Neural cell (in vitro differentiated cells): Measurements from ENCODE around the gene SUPT20HL1. TPM values are rescaled to one million over a fixed set of nuclear protein-coding genes. Genes with fewer than 3 reads are reported as not detected.
"Not testable (repeated sequence)": the region's sequence is repeated elsewhere in the genome, so short reads cannot be mapped to it uniquely, and the experiment has no call there.

Experiments
- H2AFZ ChIP-seq: fragments of 200-600, 300-800 bp; sonication (generic), shearing (Covaris generic); 2 replicates; pipeline ENCODE4 v1.6.0; 2014; ENCODE audit warnings: low read depth, mild to moderate bottlenecking, antibody characterized with exemption, low read length, moderate library complexity
- H3F3A ChIP-seq: fragments of 200-600 bp; shearing (Covaris generic); 2 replicates; pipeline ENCODE4 v1.6.1; 2016; ENCODE audit warnings: mild to moderate bottlenecking, moderate library complexity, mixed read lengths, antibody characterized with exemption, low read length; ENCODE audit not compliant: insufficient read depth, poor library complexity, severe bottlenecking
- H3K27ac ChIP-seq: fragments of 200-600, 300-800 bp; sonication (generic), shearing (Covaris generic); 2 replicates; pipeline ENCODE4 v1.5.1; 2014; ENCODE audit warnings: mild to moderate bottlenecking, low read length, moderate library complexity
- H3K27me3 ChIP-seq: fragments of 300-800, 200-600 bp; sonication (generic), shearing (Covaris generic); 2 replicates; pipeline ENCODE4 v1.6.0; 2014; ENCODE audit warnings: mild to moderate bottlenecking, low read depth, low read length, moderate library complexity; ENCODE audit not compliant: insufficient read depth
- H3K36me3 ChIP-seq: fragments of 300-800, 200-600 bp; sonication (generic), shearing (Covaris generic); 2 replicates; pipeline ENCODE4 v1.5.1; 2014; ENCODE audit warnings: mild to moderate bottlenecking, antibody characterized with exemption, low read length, moderate library complexity; ENCODE audit not compliant: insufficient read depth
- H3K4me2 ChIP-seq: fragments of 300-800, 200-600 bp; sonication (generic), shearing (Covaris generic); 2 replicates; pipeline ENCODE4 v1.6.0; 2014; ENCODE audit warnings: mild to moderate bottlenecking, low read length
- H3K4me3 ChIP-seq: fragments of 300-800, 200-600 bp; sonication (generic), shearing (Covaris generic); 2 replicates; pipeline ENCODE4 v1.5.1; 2014; ENCODE audit warnings: mild to moderate bottlenecking, low read length, moderate library complexity
- H3K79me2 ChIP-seq: fragments of 200-600 bp; shearing (Covaris generic); replicated peaks from 2 replicates; pipeline ENCODE4 v1.6.0; 2014; ENCODE audit warnings: mild to moderate bottlenecking, low read length, moderate library complexity; ENCODE audit not compliant: insufficient read depth
- H3K9ac ChIP-seq: fragments of 300-800, 200-600 bp; sonication (generic), shearing (Covaris generic); 2 replicates; pipeline ENCODE4 v1.6.1; 2016; ENCODE audit warnings: mild to moderate bottlenecking, low read length, mixed read lengths
- H3K9me2 ChIP-seq: fragments of 200-600 bp; shearing (Covaris generic); 2 replicates; pipeline ENCODE4 v1.6.1; 2016; ENCODE audit warnings: mild to moderate bottlenecking, low read length, mixed read lengths; ENCODE audit not compliant: insufficient read depth
- H3K9me3 ChIP-seq: fragments of 200-600, 300-800 bp; sonication (generic), shearing (Covaris generic); 2 replicates; pipeline ENCODE4 v1.6.1; 2016; ENCODE audit warnings: mild to moderate bottlenecking, mixed run types, low read length, moderate library complexity, mixed read lengths
- H4K20me1 ChIP-seq: fragments of 200-600 bp; shearing (Covaris generic); 2 replicates; pipeline ENCODE4 v1.6.1; 2016; ENCODE audit warnings: mild to moderate bottlenecking, mixed run types; ENCODE audit not compliant: insufficient read depth
- EP300 ChIP-seq: fragments of 450-650 bp; conservative IDR thresholded peaks from 2 replicates; pipeline ENCODE4 v1.6.1; 2014; ENCODE audit warnings: antibody characterized with exemption, mild to moderate bottlenecking, moderate library complexity; ENCODE audit not compliant: poor library complexity, severe bottlenecking
- EZH2 ChIP-seq: fragments of 200-600, 300-800 bp; shearing (Covaris generic), sonication (generic); IDR thresholded peaks from 2 replicates; pipeline ENCODE4 v1.6.1; 2014; ENCODE audit warnings: antibody characterized with exemption, low read length, borderline replicate concordance, mild to moderate bottlenecking; ENCODE audit not compliant: insufficient read depth, poor library complexity, severe bottlenecking
- MXI1 ChIP-seq: fragments of 450-650 bp; conservative IDR thresholded peaks from 2 replicates; pipeline ENCODE4 v1.6.1; 2014; ENCODE audit warnings: antibody characterized with exemption, mild to moderate bottlenecking; ENCODE audit not compliant: poor library complexity, severe bottlenecking
- POLR2AphosphoS5 ChIP-seq: IDR thresholded peaks from 2 replicates; pipeline ENCODE4 v1.6.1; 2012
- RAD21 ChIP-seq: fragments of 450-650 bp; conservative IDR thresholded peaks from 2 replicates; pipeline ENCODE4 v1.6.1; 2014; ENCODE audit warnings: antibody characterized with exemption, mild to moderate bottlenecking, moderate library complexity
- SMC3 ChIP-seq: fragments of 450-650 bp; conservative IDR thresholded peaks from 2 replicates; pipeline ENCODE4 v1.6.1; 2014; ENCODE audit warnings: antibody characterized with exemption, mild to moderate bottlenecking, moderate library complexity; ENCODE audit not compliant: poor library complexity
- TAF1 ChIP-seq: IDR thresholded peaks from 2 replicates; pipeline ENCODE4 v1.6.1; 2012; ENCODE audit warnings: low read depth
- polyA plus RNA-seq: library from polyadenylated mRNA; depleted of rRNA; stranded (reverse); fragments of >200 nt; gene quantifications from 2 replicates; pipeline ENCODE4 v1.2.3, GENCODE V29; 2014
- TF ChIP-seq, protein P1 (sequence below): IDR thresholded peaks from 2 replicates; pipeline ENCODE4 v1.6.1; 2012; ENCODE audit warnings: borderline replicate concordance
- TF ChIP-seq, protein P2 (sequence below): fragments of 450-650 bp; IDR thresholded peaks from 2 replicates; pipeline ENCODE4 v1.5.1; 2014; ENCODE audit warnings: antibody characterized with exemption, mild to moderate bottlenecking, moderate library complexity; ENCODE audit not compliant: poor library complexity, severe bottlenecking

The SUPT20HL1 gene
- polyA plus RNA-seq, 1 donor from 2014 or later: not detected

DNA sequence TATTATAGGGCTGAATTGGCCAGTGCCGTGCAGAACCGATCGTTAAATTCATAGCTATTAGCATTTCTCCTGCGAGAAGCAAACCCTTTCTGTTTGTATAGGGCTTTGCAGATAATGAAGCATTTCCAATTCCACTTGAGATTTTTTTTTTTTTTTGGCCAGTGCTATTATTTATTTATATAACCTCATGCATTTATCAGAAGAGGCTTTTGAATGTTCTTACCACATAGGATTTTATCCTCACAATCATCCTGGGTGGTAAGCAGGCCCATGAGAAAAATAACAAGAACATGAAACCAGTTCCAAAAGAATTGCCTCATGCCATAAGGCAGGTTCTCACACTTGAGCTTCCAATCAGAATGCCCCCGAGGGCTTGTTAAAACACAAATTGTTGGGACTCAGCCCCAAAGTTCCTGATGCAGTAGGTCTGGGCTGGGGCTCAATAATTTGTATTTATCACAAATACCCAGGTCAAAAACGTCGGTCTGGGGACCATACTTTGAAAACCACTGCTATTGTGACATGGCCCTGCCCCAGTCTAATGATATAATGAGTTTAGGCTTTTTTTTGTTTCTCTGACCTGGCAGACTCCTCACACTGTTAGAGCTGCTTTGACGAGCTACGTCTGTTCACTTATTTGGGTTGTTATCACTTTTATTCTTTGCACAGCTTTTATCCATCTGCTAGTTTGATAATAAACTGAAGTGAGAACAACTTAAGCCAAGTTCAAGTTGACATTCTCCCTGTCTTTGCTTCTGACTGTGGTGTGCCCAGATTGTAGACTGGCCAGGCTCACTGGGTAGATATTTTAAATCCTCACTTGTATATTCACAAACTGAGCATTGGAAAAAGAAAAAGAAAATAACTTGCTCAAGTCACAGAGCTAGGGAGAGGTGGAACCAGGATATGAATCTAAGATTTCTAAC lies 20.1 kb downstream of the SUPT20HL1 start:
- Histone ChIP-seq H3K9me3 (no peaks in the 10 kb centered on the region), H3K9ac (no peak overlapping the region), H3K79me2 (no peaks in the 10 kb centered on the region), H3K4me2 (no peak overlapping the region), H3K36me3 (no peaks in the 10 kb centered on the region), H3K27ac (no peak overlapping the region), H3K9me2 (no peaks in the 10 kb centered on the region), H4K20me1 (no peaks in the 10 kb centered on the region), H3F3A (no peaks in the 10 kb centered on the region), H3K27me3 (no peaks in the 10 kb centered on the region), H2AFZ (no peak overlapping the region), H3K4me3 (no peak overlapping the region)
- TF ChIP-seq SMC3 (no peak), EZH2 (no peak), EP300 (no peak), MXI1 (no peak)
- TF ChIP-seq, protein P1, sequence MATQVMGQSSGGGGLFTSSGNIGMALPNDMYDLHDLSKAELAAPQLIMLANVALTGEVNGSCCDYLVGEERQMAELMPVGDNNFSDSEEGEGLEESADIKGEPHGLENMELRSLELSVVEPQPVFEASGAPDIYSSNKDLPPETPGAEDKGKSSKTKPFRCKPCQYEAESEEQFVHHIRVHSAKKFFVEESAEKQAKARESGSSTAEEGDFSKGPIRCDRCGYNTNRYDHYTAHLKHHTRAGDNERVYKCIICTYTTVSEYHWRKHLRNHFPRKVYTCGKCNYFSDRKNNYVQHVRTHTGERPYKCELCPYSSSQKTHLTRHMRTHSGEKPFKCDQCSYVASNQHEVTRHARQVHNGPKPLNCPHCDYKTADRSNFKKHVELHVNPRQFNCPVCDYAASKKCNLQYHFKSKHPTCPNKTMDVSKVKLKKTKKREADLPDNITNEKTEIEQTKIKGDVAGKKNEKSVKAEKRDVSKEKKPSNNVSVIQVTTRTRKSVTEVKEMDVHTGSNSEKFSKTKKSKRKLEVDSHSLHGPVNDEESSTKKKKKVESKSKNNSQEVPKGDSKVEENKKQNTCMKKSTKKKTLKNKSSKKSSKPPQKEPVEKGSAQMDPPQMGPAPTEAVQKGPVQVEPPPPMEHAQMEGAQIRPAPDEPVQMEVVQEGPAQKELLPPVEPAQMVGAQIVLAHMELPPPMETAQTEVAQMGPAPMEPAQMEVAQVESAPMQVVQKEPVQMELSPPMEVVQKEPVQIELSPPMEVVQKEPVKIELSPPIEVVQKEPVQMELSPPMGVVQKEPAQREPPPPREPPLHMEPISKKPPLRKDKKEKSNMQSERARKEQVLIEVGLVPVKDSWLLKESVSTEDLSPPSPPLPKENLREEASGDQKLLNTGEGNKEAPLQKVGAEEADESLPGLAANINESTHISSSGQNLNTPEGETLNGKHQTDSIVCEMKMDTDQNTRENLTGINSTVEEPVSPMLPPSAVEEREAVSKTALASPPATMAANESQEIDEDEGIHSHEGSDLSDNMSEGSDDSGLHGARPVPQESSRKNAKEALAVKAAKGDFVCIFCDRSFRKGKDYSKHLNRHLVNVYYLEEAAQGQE: no peak
- TF ChIP-seq, protein P2, sequence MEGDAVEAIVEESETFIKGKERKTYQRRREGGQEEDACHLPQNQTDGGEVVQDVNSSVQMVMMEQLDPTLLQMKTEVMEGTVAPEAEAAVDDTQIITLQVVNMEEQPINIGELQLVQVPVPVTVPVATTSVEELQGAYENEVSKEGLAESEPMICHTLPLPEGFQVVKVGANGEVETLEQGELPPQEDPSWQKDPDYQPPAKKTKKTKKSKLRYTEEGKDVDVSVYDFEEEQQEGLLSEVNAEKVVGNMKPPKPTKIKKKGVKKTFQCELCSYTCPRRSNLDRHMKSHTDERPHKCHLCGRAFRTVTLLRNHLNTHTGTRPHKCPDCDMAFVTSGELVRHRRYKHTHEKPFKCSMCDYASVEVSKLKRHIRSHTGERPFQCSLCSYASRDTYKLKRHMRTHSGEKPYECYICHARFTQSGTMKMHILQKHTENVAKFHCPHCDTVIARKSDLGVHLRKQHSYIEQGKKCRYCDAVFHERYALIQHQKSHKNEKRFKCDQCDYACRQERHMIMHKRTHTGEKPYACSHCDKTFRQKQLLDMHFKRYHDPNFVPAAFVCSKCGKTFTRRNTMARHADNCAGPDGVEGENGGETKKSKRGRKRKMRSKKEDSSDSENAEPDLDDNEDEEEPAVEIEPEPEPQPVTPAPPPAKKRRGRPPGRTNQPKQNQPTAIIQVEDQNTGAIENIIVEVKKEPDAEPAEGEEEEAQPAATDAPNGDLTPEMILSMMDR: no peak

DNA sequence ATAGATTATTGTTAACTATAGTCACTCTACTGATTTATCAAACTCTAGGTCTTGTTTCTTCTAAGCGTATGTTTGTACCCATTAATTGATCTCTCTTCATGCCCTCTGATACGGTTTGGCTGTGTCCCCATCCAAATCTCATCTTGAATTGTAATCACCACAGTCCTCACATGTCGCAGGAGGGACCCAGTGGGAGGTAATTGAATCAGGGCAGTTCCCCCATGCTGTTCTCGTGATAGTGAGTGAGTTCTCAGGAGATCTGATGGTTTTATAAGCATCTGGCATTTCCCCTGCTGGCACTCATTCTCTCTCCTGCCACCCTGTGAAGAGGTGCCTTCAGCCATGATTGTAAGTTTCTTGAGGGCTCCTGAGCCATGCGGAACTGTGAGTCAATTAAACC lies 21.9 kb downstream of the SUPT20HL1 start:
- H3F3A ChIP-seq, H4K20me1 ChIP-seq, H3K27ac ChIP-seq, H3K4me3 ChIP-seq, H3K79me2 ChIP-seq, H3K9me2 ChIP-seq, H3K9me3 ChIP-seq, H3K36me3 ChIP-seq, H3K27me3 ChIP-seq, H3K9ac ChIP-seq, H3K4me2 ChIP-seq, H2AFZ ChIP-seq: not testable (repeated sequence)

DNA sequence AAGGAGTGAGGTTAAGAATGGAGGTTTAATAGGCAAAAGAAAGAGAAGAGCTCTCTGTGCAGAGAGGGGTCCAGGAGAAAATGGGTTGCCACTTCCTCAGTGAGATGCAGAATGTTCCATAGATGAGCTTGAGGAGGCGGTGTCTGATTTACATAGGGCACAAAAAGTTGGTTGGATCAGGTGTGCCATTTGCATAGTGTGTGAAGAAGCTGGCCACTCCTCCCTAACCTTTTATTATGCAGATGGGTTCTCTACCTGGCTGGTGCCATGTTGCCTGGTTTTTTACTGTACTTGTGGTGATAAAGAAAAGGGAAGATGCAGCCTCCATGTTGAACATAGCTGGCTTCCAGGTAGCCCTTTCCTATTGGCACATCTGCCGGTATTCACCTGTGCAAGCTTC lies 27.3 kb downstream of the SUPT20HL1 start:
- Histone ChIP-seq H3F3A (no peaks in the 10 kb centered on the region), H3K4me2 (no peak overlapping the region), H2AFZ (no peak overlapping the region), H4K20me1 (no peaks in the 10 kb centered on the region), H3K9me2 (no peaks in the 10 kb centered on the region), H3K9ac (no peak overlapping the region), H3K27me3 (no peaks in the 10 kb centered on the region), H3K9me3 (no peaks in the 10 kb centered on the region), H3K27ac (no peak overlapping the region), H3K36me3 (no peaks in the 10 kb centered on the region), H3K4me3 (no peak overlapping the region), H3K79me2 (no peaks in the 10 kb centered on the region)
- TF ChIP-seq SMC3 (no peak), TAF1 (no peak), POLR2AphosphoS5 (no peak), RAD21 (no peak), MXI1 (no peak), EZH2 (no peak), EP300 (no peak)
- TF ChIP-seq, protein P2: no peak
- TF ChIP-seq, protein P1: no peak
